Medulla oblongata (tissue), 1 donor: ENCODE results near the gene RIMBP2.
A peak's percentile ranks its signal among the peaks of the same experiment; 100 is the strongest.
"Not testable (repeated sequence)": the region's sequence is repeated elsewhere in the genome, so short reads cannot be mapped to it uniquely, and the experiment has no call there.

ENCODE experiments used
- DNase-seq: peaks from one replicate; pipeline ENCODE4 v3.0.0-alpha.2; 2015; ENCODE audit errors: extremely low spot score

The RIMBP2 gene

GRCh38 chr12:130602251-130602650, 113.8 kb downstream of the RIMBP2 start:
- DNase-seq: no peak

- DNase-seq: no peak
Observed at GRCh38 chr12:130601327-130601726, 114.8 kb downstream of the RIMBP2 start.

GRCh38 chr12:130596241-130596640, 119.9 kb downstream of the RIMBP2 start:
- no peak for DNase-seq

- no peak for DNase-seq
Observed at GRCh38 chr12:130595566-130595965, 120.5 kb downstream of the RIMBP2 start.

GRCh38 chr12:130593056-130593455, 123.0 kb downstream of the RIMBP2 start:
- DNase-seq: no peak

- no peak for DNase-seq
Observed at GRCh38 chr12:130592641-130593040, 123.5 kb downstream of the RIMBP2 start.

- DNase-seq: no peak
Observed at GRCh38 chr12:130591736-130592135, 124.4 kb downstream of the RIMBP2 start.

DNA sequence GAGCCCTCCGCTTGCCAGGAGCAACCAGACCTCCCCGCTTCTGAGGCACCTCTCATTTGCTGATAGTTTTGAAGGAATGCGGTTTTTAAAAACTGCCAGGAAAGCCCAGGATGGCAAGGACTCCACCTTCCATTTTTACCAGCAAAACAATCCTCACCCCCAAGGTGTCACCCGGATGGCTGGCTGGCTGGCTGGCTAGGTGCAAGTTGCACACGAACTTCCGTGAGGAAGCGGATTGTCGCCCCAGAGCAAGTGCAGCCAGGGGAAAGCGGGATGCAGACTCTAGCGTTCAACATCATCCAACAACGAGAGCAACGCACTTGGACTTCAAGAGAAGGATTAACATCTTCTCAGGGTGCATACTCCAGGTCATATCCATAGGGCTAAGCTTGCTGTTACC, 125.4 kb downstream of the RIMBP2 start:
- DNase-seq: no peak

- DNase-seq: no peak
Observed at GRCh38 chr12:130589540-130590317, 126.4 kb downstream of the RIMBP2 start.

- DNase-seq: peak; percentile 41
Observed at GRCh38 chr12:130588696-130589539, 127.2 kb downstream of the RIMBP2 start.

DNA sequence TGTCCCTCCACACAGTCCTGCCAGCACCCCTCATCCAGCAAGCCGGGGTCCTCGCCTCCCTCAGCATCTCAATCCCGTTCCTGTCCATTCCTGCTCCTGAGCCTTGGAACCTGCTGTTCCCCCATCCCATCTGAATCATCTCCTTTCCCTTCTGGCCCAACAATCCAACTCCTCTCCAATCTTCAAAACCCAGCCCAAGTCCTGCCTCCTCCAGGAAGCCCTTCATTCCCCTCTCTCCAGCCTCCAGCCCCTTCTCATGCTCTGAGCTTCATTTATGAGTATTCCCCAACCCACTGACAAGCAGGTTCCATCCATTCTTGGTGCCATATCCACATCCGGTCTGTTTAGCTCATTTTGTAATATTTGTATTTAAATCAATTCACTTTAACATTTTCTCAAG, 128.1 kb downstream of the RIMBP2 start:
- DNase-seq: no peak

GRCh38 chr12:130584475-130584874, 131.6 kb downstream of the RIMBP2 start:
- not testable (repeated sequence) for DNase-seq

- no peak for DNase-seq
Observed at GRCh38 chr12:130583800-130584199, 132.3 kb downstream of the RIMBP2 start.

GRCh38 chr12:130583317-130583716, 132.8 kb downstream of the RIMBP2 start:
- DNase-seq: no peak

- no peak for DNase-seq
Observed at GRCh38 chr12:130582286-130582685, 133.8 kb downstream of the RIMBP2 start.

GRCh38 chr12:130581782-130582181, 134.3 kb downstream of the RIMBP2 start:
- DNase-seq: no peak

DNA sequence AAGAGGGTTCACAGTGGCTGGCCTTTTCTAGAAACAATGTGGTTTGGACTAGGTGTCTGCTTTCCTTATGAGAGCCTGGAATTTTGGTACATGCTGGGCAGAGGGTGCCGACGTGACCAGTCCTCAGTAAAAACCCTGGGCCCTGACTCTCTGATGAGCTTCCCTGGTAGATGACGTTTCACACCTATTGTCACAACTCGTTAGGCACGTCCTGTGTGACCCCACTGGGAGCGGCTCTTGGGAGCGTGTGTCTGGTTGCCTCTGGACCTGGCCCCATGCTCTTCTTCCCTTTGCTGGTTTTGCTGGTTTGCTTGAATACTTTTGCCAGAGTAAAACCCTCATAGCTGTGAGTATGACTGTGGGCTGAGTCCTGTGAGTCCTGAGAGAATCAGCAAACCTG, 136.9 kb downstream of the RIMBP2 start:
- no peak for DNase-seq

GRCh38 chr12:130577351-130577750, 138.7 kb downstream of the RIMBP2 start:
- DNase-seq: no peak

- no peak for DNase-seq
Observed at GRCh38 chr12:130576371-130576816, 139.7 kb downstream of the RIMBP2 start.

DNA sequence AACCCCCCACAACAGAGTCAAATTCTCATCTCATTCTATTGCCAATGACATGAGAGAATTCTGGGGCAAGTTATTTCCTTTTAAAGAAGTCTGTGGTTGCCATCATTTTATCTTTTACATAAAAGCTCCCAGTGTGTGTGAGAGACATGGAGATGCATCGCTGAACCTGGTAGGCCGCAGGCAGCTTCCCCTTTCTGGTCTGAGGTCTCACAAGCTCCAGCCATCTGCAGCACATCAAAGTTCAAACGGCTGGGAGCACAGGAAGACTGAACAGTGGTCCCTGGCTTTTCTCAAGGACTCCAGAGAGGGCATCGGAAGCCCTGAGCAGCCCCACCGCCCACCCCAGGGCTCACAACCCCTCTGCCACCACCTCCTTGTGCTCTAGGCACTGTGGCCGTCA, 141.7 kb downstream of the RIMBP2 start:
- DNase-seq: no peak

DNA sequence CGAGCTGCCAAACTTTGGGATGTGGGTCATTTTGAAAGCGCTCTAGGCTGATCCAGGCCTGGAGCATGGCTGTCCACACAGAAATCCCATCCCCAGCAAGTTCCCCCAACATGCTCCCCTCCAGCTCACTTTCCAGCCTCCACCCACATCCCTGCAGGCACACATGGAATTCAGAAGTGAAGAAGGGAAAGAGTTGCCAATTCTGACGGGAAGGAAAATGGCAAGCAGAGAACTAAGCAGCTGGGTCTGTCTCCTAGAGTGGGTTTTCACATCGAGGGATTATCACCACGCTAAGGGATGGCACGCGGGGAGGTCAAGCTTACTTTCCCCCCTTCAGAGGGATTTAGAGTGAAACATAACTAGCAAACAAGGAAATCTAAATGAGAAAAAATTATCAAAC, 142.3 kb downstream of the RIMBP2 start:
- no peak for DNase-seq

DNA sequence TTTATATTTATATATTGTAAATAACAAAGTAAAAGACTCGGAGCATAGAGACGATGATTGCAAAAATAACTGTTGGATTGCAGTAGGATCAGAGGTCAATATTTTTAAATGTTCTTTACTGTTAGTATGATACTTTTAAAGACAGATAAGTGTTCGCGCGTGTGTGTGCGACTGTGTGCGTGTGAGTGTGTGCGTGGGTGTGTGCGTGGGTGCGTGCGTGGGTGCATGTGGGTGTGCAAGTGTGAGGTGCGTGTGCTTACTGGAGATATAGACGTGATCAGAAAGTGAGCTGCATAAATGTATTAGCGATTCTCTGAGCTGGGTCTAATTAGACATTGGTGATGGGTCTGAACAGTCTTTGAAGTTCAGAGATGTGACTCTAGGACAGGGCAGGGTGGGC, 142.9 kb downstream of the RIMBP2 start:
- DNase-seq: no peak

- no peak for DNase-seq
Observed at GRCh38 chr12:130572553-130572952, 143.5 kb downstream of the RIMBP2 start.
